NCI-H1930 (cell line): ENCODE measurements around the gene EXD3.
"Not testable (repeated sequence)": the region's sequence is repeated elsewhere in the genome, so short reads cannot be mapped to it uniquely, and the experiment has no call there.

Source experiments
- DNase-seq, 2 experiments: peaks; one replicate each; lab custom pipeline; 2025; lab: John Stamatoyannopoulos, UW

Gene EXD3

GRCh38 chr9:137459152-137459600 is 36.2 kb upstream of the EXD3 start, which contains the start of gene NSMF:
Gene NSMF (minus strand): TSS chr9:137459334. CDS start chr9:137459102, 232 bp downstream.
- peak; percentile 73 to 93 for DNase-seq

- DNase-seq: peak in 1 of 2 experiments; percentile 52
These were observed 35.5 kb upstream of the EXD3 start for GRCh38 chr9:137458194-137459151.

GRCh38 chr9:137457406-137458193 is 34.6 kb upstream of the EXD3 start:
- no peak for DNase-seq

- no peak for DNase-seq
These were observed 34.0 kb upstream of the EXD3 start for GRCh38 chr9:137456864-137457405.

- no peak for DNase-seq
These were observed 33.3 kb upstream of the EXD3 start for GRCh38 chr9:137456061-137456863.

GRCh38 chr9:137455359-137455991 is 32.5 kb upstream of the EXD3 start:
- DNase-seq: no peak

GRCh38 chr9:137454597-137455358 is 31.8 kb upstream of the EXD3 start:
- no peak for DNase-seq

GRCh38 chr9:137454145-137454596 is 31.2 kb upstream of the EXD3 start:
- DNase-seq: no peak

- peak in 1 of 2 experiments; percentile 21 for DNase-seq
These were observed 30.7 kb upstream of the EXD3 start for GRCh38 chr9:137453643-137454081.

GRCh38 chr9:137452761-137453642 is 30.0 kb upstream of the EXD3 start:
- no peak for DNase-seq

- DNase-seq: no peak
These were observed 29.2 kb upstream of the EXD3 start for GRCh38 chr9:137452006-137452760.

GRCh38 chr9:137451264-137452005 is 28.5 kb upstream of the EXD3 start:
- DNase-seq: not testable (repeated sequence)

GRCh38 chr9:137450539-137451222 is 27.7 kb upstream of the EXD3 start:
- DNase-seq: not testable (repeated sequence)

GRCh38 chr9:137449931-137450538 is 27.1 kb upstream of the EXD3 start:
- DNase-seq: no peak

- DNase-seq: no peak
These were observed 26.3 kb upstream of the EXD3 start for GRCh38 chr9:137449081-137449844.

GRCh38 chr9:137448602-137448962 is 25.6 kb upstream of the EXD3 start:
- no peak for DNase-seq
